Measurements from ENCODE around the gene SLC27A2. TPM values are rescaled to one million over a fixed set of nuclear protein-coding genes. Genes with fewer than 3 reads are reported as not detected.

SLC27A2 gene
- total and polyA plus RNA-seq, 2 donors from 2014 or later = 26.5 to 31.2 TPM

DNA sequence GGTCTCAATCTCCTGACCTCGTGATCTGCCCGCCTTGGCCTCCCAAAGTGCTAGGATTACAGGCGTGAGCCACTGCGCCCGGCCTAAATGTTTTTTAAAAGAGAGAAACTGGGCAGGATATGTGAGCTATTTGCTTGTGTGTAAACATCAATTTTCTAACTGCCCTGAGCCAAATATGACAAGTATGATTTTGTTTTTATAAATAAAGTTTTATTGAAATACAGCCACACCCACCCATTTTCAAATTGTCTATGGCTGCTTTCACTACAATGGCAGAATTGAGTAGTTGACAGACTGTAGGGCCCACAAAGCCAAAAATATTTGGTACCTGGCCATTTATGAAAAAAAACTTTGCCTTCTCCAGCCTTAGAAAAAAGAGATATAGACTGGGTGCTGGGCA lies 99.4 kb downstream of the SLC27A2 start:
- Histone ChIP-seq H3K36me3 (ENCODE audit: control insufficient read depth in 2 of 3, insufficient read depth in 3 of 3, low read length in 3 of 3) (peaks cover 0 to 5% (median 0%) of the 10 kb centered on the region in 3 donors), H3K9ac (ENCODE audit: low read length in 3 of 3) (no peak overlapping the region), H3K4me3 (ENCODE audit: low read length in 3 of 3) (no peak overlapping the region), H3K9me3 (ENCODE audit: control insufficient read depth in 2 of 3, insufficient read depth in 1 of 3, low read length in 3 of 3) (no peaks in the 10 kb centered on the region), H3K27me3 (ENCODE audit: control insufficient read depth, insufficient read depth, low read length) (no peaks in the 10 kb centered on the region), H3K4me1 (ENCODE audit: control insufficient read depth in 2 of 3, insufficient read depth in 2 of 3, low read depth in 1 of 3, low read length in 3 of 3) (no peaks in the 10 kb centered on the region), H3K27ac (ENCODE audit: low read depth in 2 of 2, low read length in 2 of 2) (no peak overlapping the region)
- no peak for FAIRE-seq
- TF ChIP-seq, protein P1, sequence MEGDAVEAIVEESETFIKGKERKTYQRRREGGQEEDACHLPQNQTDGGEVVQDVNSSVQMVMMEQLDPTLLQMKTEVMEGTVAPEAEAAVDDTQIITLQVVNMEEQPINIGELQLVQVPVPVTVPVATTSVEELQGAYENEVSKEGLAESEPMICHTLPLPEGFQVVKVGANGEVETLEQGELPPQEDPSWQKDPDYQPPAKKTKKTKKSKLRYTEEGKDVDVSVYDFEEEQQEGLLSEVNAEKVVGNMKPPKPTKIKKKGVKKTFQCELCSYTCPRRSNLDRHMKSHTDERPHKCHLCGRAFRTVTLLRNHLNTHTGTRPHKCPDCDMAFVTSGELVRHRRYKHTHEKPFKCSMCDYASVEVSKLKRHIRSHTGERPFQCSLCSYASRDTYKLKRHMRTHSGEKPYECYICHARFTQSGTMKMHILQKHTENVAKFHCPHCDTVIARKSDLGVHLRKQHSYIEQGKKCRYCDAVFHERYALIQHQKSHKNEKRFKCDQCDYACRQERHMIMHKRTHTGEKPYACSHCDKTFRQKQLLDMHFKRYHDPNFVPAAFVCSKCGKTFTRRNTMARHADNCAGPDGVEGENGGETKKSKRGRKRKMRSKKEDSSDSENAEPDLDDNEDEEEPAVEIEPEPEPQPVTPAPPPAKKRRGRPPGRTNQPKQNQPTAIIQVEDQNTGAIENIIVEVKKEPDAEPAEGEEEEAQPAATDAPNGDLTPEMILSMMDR (IDR thresholded peaks at IDR 0.05; ENCODE audit: borderline replicate concordance, extremely low read depth, insufficient read depth) = no peak
- DNase-seq = no peak
- intact Hi-C loops (cut with DNase I) = no loop called here

Other genes starting within 250 kb of the SLC27A2 start
- gene ATP8B4, start 63.0 kb upstream of the SLC27A2 start, total RNA-seq = 12.5 TPM
- gene ATP8B4, start 63.0 kb upstream of the SLC27A2 start, polyA plus RNA-seq (ENCODE audit: insufficient read depth, low read depth, low replicate concordance) = 2.1 TPM
- gene HDC, start 83.5 kb downstream of the SLC27A2 start, total RNA-seq = 12.9 TPM
- gene HDC, start 83.5 kb downstream of the SLC27A2 start, polyA plus RNA-seq (ENCODE audit: insufficient read depth, low read depth, low replicate concordance) = not detected
- 20.6 TPM for gene GABPB1, start 173.0 kb downstream of the SLC27A2 start, total RNA-seq
- 6.2 TPM for gene GABPB1, start 173.0 kb downstream of the SLC27A2 start, polyA plus RNA-seq (ENCODE audit: insufficient read depth, low read depth, low replicate concordance)
- gene USP8, start 242.2 kb downstream of the SLC27A2 start, total RNA-seq = 72.4 TPM
- 26.8 TPM for gene USP8, start 242.2 kb downstream of the SLC27A2 start, polyA plus RNA-seq (ENCODE audit: insufficient read depth, low read depth, low replicate concordance)